Body of pancreas (tissue), 4 donors: Measurements from ENCODE around the gene TMEM184A. TPM values are rescaled to one million over a fixed set of nuclear protein-coding genes. Genes with fewer than 3 reads are reported as not detected.

Experiments used
- ATAC-seq: fragments of 150-250 bp; one replicate; pipeline ENCODE4 v1.9.1; 2016
- DNase-seq, 4 donors: peaks; one replicate each; pipeline ENCODE4 v3.0.0-alpha.2; 2019
- H3K27ac ChIP-seq, 4 donors: fragments of 200-600 bp; sonication (generic); 1 replicate in 3 of 4; 2 replicates in 1 of 4; pipeline versions ENCODE4 v1.5.1 to v1.6.1; 2016 to 2019; ENCODE audit warnings: mild to moderate bottlenecking in 1 of 4, mixed read lengths in 1 of 4, moderate library complexity in 1 of 4
- H3K27me3 ChIP-seq, 2 donors: fragments of 200-600 bp; sonication (generic); one replicate each; pipeline ENCODE4 v1.6.0; 2016; ENCODE audit warnings: mild to moderate bottlenecking in 1 of 2
- H3K36me3 ChIP-seq, 2 donors: fragments of 200-600 bp; sonication (generic); replicated peaks in 1 of 2; 2 replicates each; pipeline ENCODE4 v1.5.1; 2016; ENCODE audit warnings: low read depth in 2 of 2; ENCODE audit not compliant: insufficient read depth in 1 of 2
- H3K4me1 ChIP-seq: fragments of 200-600 bp; sonication (generic); one replicate; pipeline ENCODE4 v1.6.0; 2016
- H3K4me3 ChIP-seq, 2 donors: fragments of 200-600 bp; sonication (generic); 1 replicate in 1 of 2; 2 replicates in 1 of 2; pipeline ENCODE4 v1.5.1; 2016 to 2019
- H3K9me3 ChIP-seq, 3 donors: fragments of 200-600 bp; sonication (generic); 1 replicate in 2 of 3; 2 replicates in 1 of 3; pipeline ENCODE4 v1.5.1; 2016
- CTCF ChIP-seq, 7 experiments: fragments of 450-650 bp in 4 of 7; fragments of 200-600 bp in 3 of 7; sonication (generic) in 3 of 7; IDR thresholded peaks; one replicate each; pipeline ENCODE4 v1.5.1; 2016 to 2019; ENCODE audit warnings: antibody characterized with exemption in 7 of 7
- POLR2A ChIP-seq, 3 donors: fragments of 450-650 bp; IDR thresholded peaks; one replicate each; pipeline ENCODE4 v1.6.1; 2016; ENCODE audit warnings: antibody characterized with exemption in 3 of 3, mild to moderate bottlenecking in 2 of 3
- WGBS, 2 donors: methylation state at CpG; one replicate each; pipeline ENCODE4 v1.1.5; 2017; 5-methylcytosine and 5-hydroxymethylcytosine counted together
- intact Hi-C: fragments of 100-400 bp; cut with DNase I; formaldehyde crosslinking; loops from one replicate; pipeline ENCODE4 v1.15.1; 2023
- total RNA-seq, 2 donors: library from RNA; depleted of rRNA; stranded (reverse); fragments of >200 nt; gene quantifications; one replicate each; pipeline ENCODE4 v1.1.0, GENCODE V29; 2016

The TMEM184A gene
- total RNA-seq, 2 donors from 2014 or later = 21.0 to 65.3 TPM

DNA sequence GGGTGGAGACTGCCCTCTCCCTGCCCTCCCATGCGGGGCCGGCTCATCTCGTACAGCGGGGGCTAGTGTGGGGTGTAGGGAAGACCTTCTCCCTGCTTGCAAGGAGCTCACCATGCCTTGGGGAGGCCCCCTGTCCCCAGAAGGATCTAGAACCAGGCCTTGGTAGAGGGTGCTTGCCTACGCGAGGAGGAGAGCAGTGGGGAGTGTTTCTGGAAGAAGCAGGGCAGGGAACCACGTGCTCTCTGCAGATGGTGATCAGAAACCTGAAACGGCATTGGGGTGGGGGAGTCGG, 22.8 kb downstream of the TMEM184A start:
- H3K9me3 ChIP-seq = no peaks in the 10 kb centered on the region
- intact Hi-C loops = no loop called here
- H3K4me1 ChIP-seq = peaks cover 68% of the 10 kb centered on the region
- WGBS, 2 donors = 28 to 30% methylated on average over 2 to 9 of the region's 9 CpGs
- no peaks in the 10 kb centered on the region for H3K27me3 ChIP-seq
- TF ChIP-seq CTCF (IDR thresholded peaks at IDR 0.05) (no peak), POLR2A (IDR thresholded peaks at IDR 0.05) (no peak)
- no peak overlapping the region for H3K4me3 ChIP-seq
- DNase-seq (peak in 1 of 4 donors; percentile 25), ATAC-seq (no peak)
- H3K36me3 ChIP-seq = no peaks in the 10 kb centered on the region
- peak overlapping the region; percentile 97 to 100 (median 98) for H3K27ac ChIP-seq

DNA sequence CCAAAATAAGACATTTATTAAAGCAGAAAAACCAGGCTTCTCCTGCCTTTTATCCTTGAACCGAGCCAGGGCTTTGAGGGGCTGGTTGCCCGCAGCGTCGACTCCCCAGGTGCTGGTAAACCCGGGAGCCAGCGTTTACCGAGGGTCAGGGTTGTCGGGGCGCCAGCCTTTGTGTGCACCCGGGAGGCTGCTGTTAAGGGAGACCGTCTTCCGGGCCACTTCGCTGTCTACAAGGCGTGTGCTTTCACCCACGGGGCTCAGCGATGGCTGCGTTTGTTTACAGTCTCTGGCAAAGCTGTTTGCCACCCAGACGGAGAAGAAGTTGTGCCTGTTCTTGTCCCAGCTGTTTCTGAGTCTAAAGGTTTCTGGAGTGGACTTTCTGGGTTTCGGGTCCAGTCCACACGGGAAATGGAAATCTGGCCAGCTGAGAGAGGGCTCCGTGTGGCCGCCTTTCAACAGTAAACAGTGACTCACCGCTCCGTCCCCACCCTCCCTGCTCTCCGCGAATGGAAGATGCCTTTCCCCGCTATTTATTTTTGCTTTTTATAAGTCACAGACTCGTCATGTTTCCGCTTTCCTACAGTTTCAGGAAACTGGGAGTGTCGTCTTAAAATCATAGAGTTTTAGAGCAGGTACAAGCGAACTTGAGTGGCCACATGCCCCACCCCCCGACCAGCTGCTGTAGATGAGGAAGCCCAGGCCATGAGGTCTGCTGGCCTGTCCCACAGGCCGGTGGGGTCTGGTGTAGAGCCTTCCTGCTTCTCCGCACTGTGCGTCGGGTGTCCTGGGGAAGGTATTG, 23.4 kb downstream of the TMEM184A start:
- peak; percentile 64 for ATAC-seq
- Histone ChIP-seq H3K9me3 (no peaks in the 10 kb centered on the region), H3K4me3 (peak overlapping the region in 1 of 2 donors; percentile 55), H3K4me1 (peaks cover 62% of the 10 kb centered on the region), H3K36me3 (no peaks in the 10 kb centered on the region), H3K27ac (peak overlapping the region; percentile 97 to 100 (median 98)), H3K27me3 (no peaks in the 10 kb centered on the region)
- intact Hi-C loops = no loop called here
- DNase-seq = peak; percentile 88 to 94 (median 92)
- peak; percentile 89 to 94 (median 93) for TF ChIP-seq POLR2A (IDR thresholded peaks at IDR 0.05)
- TF ChIP-seq CTCF (IDR thresholded peaks at IDR 0.05) = no peak
- 0% methylated on average over 25 to 36 of the region's 36 CpGs for WGBS, 2 donors

DNA sequence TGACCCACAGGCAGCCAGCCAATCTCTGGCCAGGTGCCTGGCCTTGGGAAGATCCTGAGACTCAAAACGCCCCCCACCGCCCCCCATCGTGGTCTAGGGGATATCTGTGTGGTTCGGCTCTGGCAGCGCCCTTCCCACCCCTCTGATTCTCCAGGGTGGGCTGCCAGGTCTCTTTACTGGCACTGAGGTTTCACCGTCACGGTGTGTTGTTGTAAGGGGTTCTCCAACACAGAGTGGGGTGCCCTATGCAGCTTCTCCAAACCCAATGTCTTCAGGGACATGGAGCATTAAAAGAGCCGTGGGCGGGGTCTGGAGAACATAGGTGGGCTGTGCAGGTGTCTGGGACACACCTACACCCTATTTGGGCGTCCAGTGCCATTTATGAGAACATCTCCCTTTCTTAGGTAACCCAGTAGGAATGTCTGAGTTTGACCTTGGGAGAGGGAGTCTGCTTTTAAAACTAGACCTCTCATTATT, 24.0 kb downstream of the TMEM184A start:
- no peak for TF ChIP-seq POLR2A (IDR thresholded peaks at IDR 0.05)
- no peak for TF ChIP-seq CTCF (IDR thresholded peaks at IDR 0.05)
- Histone ChIP-seq H3K9me3 (no peaks in the 10 kb centered on the region), H3K36me3 (no peaks in the 10 kb centered on the region), H3K4me3 (peak overlapping the region in 1 of 2 donors; percentile 55), H3K27me3 (no peaks in the 10 kb centered on the region), H3K4me1 (peaks cover 56% of the 10 kb centered on the region), H3K27ac (peak overlapping the region; percentile 97 to 100 (median 98))
- ATAC-seq = peak; percentile 8
- intact Hi-C loops = no loop called here
- peak in 2 of 4 donors; percentile 76 for DNase-seq
- 0 to 13% methylated on average over 6 to 10 of the region's 10 CpGs for WGBS, 2 donors

- Histone ChIP-seq H3K36me3 (no peaks in the 10 kb centered on the region), H3K27me3 (no peaks in the 10 kb centered on the region), H3K4me3 (peak overlapping the region in 1 of 2 donors; percentile 55), H3K9me3 (no peaks in the 10 kb centered on the region), H3K4me1 (peaks cover 50% of the 10 kb centered on the region), H3K27ac (peak overlapping the region; percentile 97 to 100 (median 98))
- WGBS, 2 donors = 0 to 1% methylated on average over 6 to 51 of the region's 55 CpGs
- ATAC-seq = peak; percentile 16
- DNase-seq = peak; percentile 59 to 66 (median 62)
- intact Hi-C loops = no loop called here
- TF ChIP-seq CTCF (IDR thresholded peaks at IDR 0.05) = no peak
- TF ChIP-seq POLR2A (IDR thresholded peaks at IDR 0.05) = peak; percentile 31 to 69 (median 63)
These were observed 24.6 kb downstream of the TMEM184A start for GRCh38 chr7:1531263-1531978.
